Activated naive CD4-positive, alpha-beta T cell treated with anti-CD3 and anti-CD28 coated beads for 36 hours (primary cell): Measurements from ENCODE around the gene AFP. TPM values are rescaled to one million over a fixed set of nuclear protein-coding genes. Genes with fewer than 3 reads are reported as not detected.

Experiments used
- CTCF ChIA-PET: fragments of 350-600 bp; sonication (Branson Sonifier 250); formaldehyde crosslinking; loops from one replicate; lab custom pipeline; 2021; ENCODE audit warnings: antibody characterized with exemption; lab: Charles Lee
- DNase-seq: peaks from one replicate; pipeline ENCODE4 v3.0.0-alpha.2; 2020
- H3K27ac Mint-ChIP-seq: one replicate; pipeline ENCODE4 v1.8.0; 2021; ENCODE audit warnings: mild to moderate bottlenecking, mixed read lengths
- H3K27me3 Mint-ChIP-seq: one replicate; pipeline ENCODE4 v1.8.0; 2021; ENCODE audit warnings: low read depth, mixed read lengths
- H3K36me3 Mint-ChIP-seq: one replicate; pipeline ENCODE4 v1.8.0; 2021; ENCODE audit warnings: low read depth, mixed read lengths
- H3K4me1 Mint-ChIP-seq: one replicate; pipeline ENCODE4 v1.8.0; 2021; ENCODE audit warnings: low read depth, mixed read lengths
- H3K4me3 Mint-ChIP-seq: one replicate; pipeline ENCODE4 v1.8.0; 2021; ENCODE audit warnings: mild to moderate bottlenecking, moderate library complexity, mixed read lengths
- H3K9me3 Mint-ChIP-seq: one replicate; pipeline ENCODE4 v1.8.0; 2021; ENCODE audit warnings: mixed read lengths
- intact Hi-C: fragments of 100-400 bp; cut with micrococcal nuclease; formaldehyde crosslinking; loops from one replicate; pipeline ENCODE4 v1.15.1; 2023
- total RNA-seq, 2 experiments: library from RNA; stranded (reverse); gene quantifications; one replicate each; pipeline ENCODE4 v1.2.3, GENCODE V29; 2021

Gene AFP
- total RNA-seq, 2 experiments from 2014 or later = not detected

GRCh38 chr4:73417973-73418372, 18.0 kb upstream of the AFP start:
- DNase-seq = no peak
- H3K27me3 Mint-ChIP-seq = no peaks in the 10 kb centered on the region
- no peak overlapping the region for H3K27ac Mint-ChIP-seq
- CTCF ChIA-PET = interaction anchor here (1.6 kb wide), 1 partner anchor 15 kb away, joined by 5 read pairs; no protein-coding TSS in a partner anchor
- no peak overlapping the region for H3K4me3 Mint-ChIP-seq
- intact Hi-C loops = no loop called here
- H3K36me3 Mint-ChIP-seq = no peaks in the 10 kb centered on the region
- no peaks in the 10 kb centered on the region for H3K9me3 Mint-ChIP-seq
- no peaks in the 10 kb centered on the region for H3K4me1 Mint-ChIP-seq

GRCh38 chr4:73418677-73419076, 17.3 kb upstream of the AFP start:
- H3K4me1 Mint-ChIP-seq = no peaks in the 10 kb centered on the region
- no peaks in the 10 kb centered on the region for H3K27me3 Mint-ChIP-seq
- no peak overlapping the region for H3K27ac Mint-ChIP-seq
- intact Hi-C loops = no loop called here
- CTCF ChIA-PET = interaction anchor here (1.6 kb wide), 1 partner anchor 15 kb away, joined by 5 read pairs; no protein-coding TSS in a partner anchor
- no peak overlapping the region for H3K4me3 Mint-ChIP-seq
- no peak for DNase-seq
- H3K36me3 Mint-ChIP-seq = no peaks in the 10 kb centered on the region
- H3K9me3 Mint-ChIP-seq = no peaks in the 10 kb centered on the region

- DNase-seq = no peak
- H3K4me1 Mint-ChIP-seq = no peaks in the 10 kb centered on the region
- no peaks in the 10 kb centered on the region for H3K27me3 Mint-ChIP-seq
- H3K4me3 Mint-ChIP-seq = no peak overlapping the region
- no peaks in the 10 kb centered on the region for H3K36me3 Mint-ChIP-seq
- intact Hi-C loops = no loop called here
- no peak overlapping the region for H3K27ac Mint-ChIP-seq
- CTCF ChIA-PET = interaction anchor here (0.7 to 1.6 kb wide), 2 partner anchors 14 to 19 kb away, joined by 3 to 5 read pairs; no protein-coding TSS in a partner anchor
- no peaks in the 10 kb centered on the region for H3K9me3 Mint-ChIP-seq
Measured at GRCh38 chr4:73419106-73420038, 16.6 kb upstream of the AFP start.

DNA sequence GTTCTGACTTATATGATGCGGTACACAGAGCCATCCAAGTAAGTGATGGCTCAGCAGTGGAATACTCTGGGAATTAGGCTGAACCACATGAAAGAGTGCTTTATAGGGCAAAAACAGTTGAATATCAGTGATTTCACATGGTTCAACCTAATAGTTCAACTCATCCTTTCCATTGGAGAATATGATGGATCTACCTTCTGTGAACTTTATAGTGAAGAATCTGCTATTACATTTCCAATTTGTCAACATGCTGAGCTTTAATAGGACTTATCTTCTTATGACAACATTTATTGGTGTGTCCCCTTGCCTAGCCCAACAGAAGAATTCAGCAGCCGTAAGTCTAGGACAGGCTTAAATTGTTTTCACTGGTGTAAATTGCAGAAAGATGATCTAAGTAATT, 15.4 kb upstream of the AFP start:
- no peaks in the 10 kb centered on the region for H3K36me3 Mint-ChIP-seq

GRCh38 chr4:73421708-73422457, 14.1 kb upstream of the AFP start:
- H3K36me3 Mint-ChIP-seq = no peaks in the 10 kb centered on the region
- no peak overlapping the region for H3K4me3 Mint-ChIP-seq
- H3K27me3 Mint-ChIP-seq = no peaks in the 10 kb centered on the region
- H3K27ac Mint-ChIP-seq = no peak overlapping the region
- H3K4me1 Mint-ChIP-seq = no peaks in the 10 kb centered on the region
- no peak for DNase-seq
- H3K9me3 Mint-ChIP-seq = no peaks in the 10 kb centered on the region
- CTCF ChIA-PET = interaction anchor here (1.3 kb wide), 1 partner anchor 24 kb away, joined by 5 read pairs; no protein-coding TSS in a partner anchor
- intact Hi-C loops = no loop called here

More for the DNA sequence above, 15.4 kb upstream of the AFP start:
- H3K9me3 Mint-ChIP-seq = no peaks in the 10 kb centered on the region
- DNase-seq = no peak
- no peaks in the 10 kb centered on the region for H3K4me1 Mint-ChIP-seq
- H3K4me3 Mint-ChIP-seq = no peak overlapping the region
- intact Hi-C loops = no loop called here
- CTCF ChIA-PET = interaction anchor here (0.6 kb wide), 1 partner anchor 964 kb away, joined by 3 read pairs; no protein-coding TSS in a partner anchor
- H3K27ac Mint-ChIP-seq = no peak overlapping the region
- no peaks in the 10 kb centered on the region for H3K27me3 Mint-ChIP-seq

- CTCF ChIA-PET = interaction anchor here (1.3 kb wide), 1 partner anchor 24 kb away, joined by 5 read pairs; no protein-coding TSS in a partner anchor
- no peak for DNase-seq
- H3K4me3 Mint-ChIP-seq = no peak overlapping the region
- intact Hi-C loops = no loop called here
- H3K27me3 Mint-ChIP-seq = no peaks in the 10 kb centered on the region
- H3K9me3 Mint-ChIP-seq = no peaks in the 10 kb centered on the region
- no peaks in the 10 kb centered on the region for H3K4me1 Mint-ChIP-seq
- H3K36me3 Mint-ChIP-seq = no peaks in the 10 kb centered on the region
- H3K27ac Mint-ChIP-seq = no peak overlapping the region
Measured at GRCh38 chr4:73422458-73422752, 13.6 kb upstream of the AFP start.

GRCh38 chr4:73423184-73423583, 12.8 kb upstream of the AFP start:
- H3K27me3 Mint-ChIP-seq = no peaks in the 10 kb centered on the region
- CTCF ChIA-PET = no interaction called here
- intact Hi-C loops = no loop called here
- no peaks in the 10 kb centered on the region for H3K36me3 Mint-ChIP-seq
- DNase-seq = no peak
- H3K4me3 Mint-ChIP-seq = no peak overlapping the region
- no peaks in the 10 kb centered on the region for H3K9me3 Mint-ChIP-seq
- H3K4me1 Mint-ChIP-seq = no peaks in the 10 kb centered on the region
- H3K27ac Mint-ChIP-seq = no peak overlapping the region

GRCh38 chr4:73426666-73427065, 9.4 kb upstream of the AFP start:
- H3K27me3 Mint-ChIP-seq = no peaks in the 10 kb centered on the region
- no peak overlapping the region for H3K27ac Mint-ChIP-seq
- H3K9me3 Mint-ChIP-seq = no peaks in the 10 kb centered on the region
- no peak overlapping the region for H3K4me3 Mint-ChIP-seq
- intact Hi-C loops = no loop called here
- DNase-seq = no peak
- no peaks in the 10 kb centered on the region for H3K36me3 Mint-ChIP-seq
- CTCF ChIA-PET = no interaction called here
- no peaks in the 10 kb centered on the region for H3K4me1 Mint-ChIP-seq

DNA sequence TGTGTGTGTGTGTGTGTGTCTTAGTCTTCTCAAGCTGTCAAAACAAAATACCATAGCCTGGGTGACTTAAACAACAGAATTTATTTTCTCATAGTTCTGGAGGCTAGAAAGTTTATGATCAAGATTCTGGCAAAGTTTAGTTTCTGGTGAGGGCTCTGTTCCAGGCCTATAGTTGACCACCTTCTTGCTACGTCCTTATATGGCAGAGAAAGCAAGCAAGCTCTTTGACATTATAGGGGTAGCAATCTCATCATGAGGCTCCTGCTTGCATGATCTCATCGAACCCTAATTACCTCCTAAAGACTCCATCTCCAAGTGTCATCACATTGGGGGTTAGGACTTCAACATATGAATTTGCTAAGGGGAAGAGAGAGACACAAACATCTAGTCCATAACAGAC, 6.9 kb upstream of the AFP start:
- Mint-ChIP-seq H3K4me3 (no peak overlapping the region), H3K27ac (no peak overlapping the region)
- CTCF ChIA-PET = interaction anchor here (1.9 kb wide), 1 partner anchor 17 kb away, joined by 5 read pairs; no protein-coding TSS in a partner anchor

GRCh38 chr4:73429826-73430587, 6.0 kb upstream of the AFP start:
- H3K36me3 Mint-ChIP-seq = no peaks in the 10 kb centered on the region
- no peak overlapping the region for H3K4me3 Mint-ChIP-seq
- CTCF ChIA-PET = interaction anchor here (1.9 kb wide), 1 partner anchor 16 kb away, joined by 5 read pairs; no protein-coding TSS in a partner anchor
- no peaks in the 10 kb centered on the region for H3K4me1 Mint-ChIP-seq
- no peak for DNase-seq
- intact Hi-C loops = no loop called here
- H3K27ac Mint-ChIP-seq = no peak overlapping the region
- H3K27me3 Mint-ChIP-seq = peaks cover 5% of the 10 kb centered on the region
- no peaks in the 10 kb centered on the region for H3K9me3 Mint-ChIP-seq

More for the DNA sequence above, 6.9 kb upstream of the AFP start:
- H3K36me3 Mint-ChIP-seq = no peaks in the 10 kb centered on the region
- H3K27me3 Mint-ChIP-seq = peaks cover 2% of the 10 kb centered on the region
- H3K4me1 Mint-ChIP-seq = no peaks in the 10 kb centered on the region
- DNase-seq = no peak
- intact Hi-C loops = no loop called here
- H3K9me3 Mint-ChIP-seq = no peaks in the 10 kb centered on the region

- no peaks in the 10 kb centered on the region for H3K4me1 Mint-ChIP-seq
- intact Hi-C loops = no loop called here
- H3K9me3 Mint-ChIP-seq = no peaks in the 10 kb centered on the region
- H3K27me3 Mint-ChIP-seq = peaks cover 5% of the 10 kb centered on the region
- CTCF ChIA-PET = interaction anchor here (1.0 kb wide), 1 partner anchor 14 kb away, joined by 5 read pairs; no protein-coding TSS in a partner anchor
- H3K27ac Mint-ChIP-seq = no peak overlapping the region
- no peak overlapping the region for H3K4me3 Mint-ChIP-seq
- H3K36me3 Mint-ChIP-seq = no peaks in the 10 kb centered on the region
- DNase-seq = no peak
Measured at GRCh38 chr4:73431813-73432168, 4.2 kb upstream of the AFP start.
